Measurements from ENCODE around the gene PAK4. TPM values are rescaled to one million over a fixed set of nuclear protein-coding genes. Genes with fewer than 3 reads are reported as not detected.

Gene PAK4
- total and polyA plus RNA-seq, 2 of the 8 experiments (the other 6 are each of a cell fraction or from before 2014, with no cell fraction given) = 50.7 to 64.4 TPM

DNA sequence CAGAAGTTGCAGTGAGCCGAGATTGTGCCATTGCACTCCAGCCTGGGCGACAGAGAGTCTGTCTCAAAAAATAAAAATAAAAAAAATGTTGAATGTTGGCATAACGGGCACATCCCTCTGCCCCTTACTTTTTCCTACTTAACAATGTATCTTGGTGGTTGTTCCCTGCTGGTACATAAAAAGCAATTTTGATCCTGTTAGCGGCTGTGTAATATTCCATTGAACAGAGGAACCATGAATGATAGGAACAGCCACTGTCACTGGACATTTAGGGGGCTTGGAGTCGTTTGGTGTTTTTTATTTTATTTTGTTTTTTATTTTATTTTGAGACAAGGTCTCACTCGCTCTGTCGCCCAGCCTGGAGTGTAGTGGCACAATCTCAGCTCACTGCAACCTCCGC, 60.8 kb downstream of the PAK4 start (continued):
- TF ChIP-seq, protein P1, sequence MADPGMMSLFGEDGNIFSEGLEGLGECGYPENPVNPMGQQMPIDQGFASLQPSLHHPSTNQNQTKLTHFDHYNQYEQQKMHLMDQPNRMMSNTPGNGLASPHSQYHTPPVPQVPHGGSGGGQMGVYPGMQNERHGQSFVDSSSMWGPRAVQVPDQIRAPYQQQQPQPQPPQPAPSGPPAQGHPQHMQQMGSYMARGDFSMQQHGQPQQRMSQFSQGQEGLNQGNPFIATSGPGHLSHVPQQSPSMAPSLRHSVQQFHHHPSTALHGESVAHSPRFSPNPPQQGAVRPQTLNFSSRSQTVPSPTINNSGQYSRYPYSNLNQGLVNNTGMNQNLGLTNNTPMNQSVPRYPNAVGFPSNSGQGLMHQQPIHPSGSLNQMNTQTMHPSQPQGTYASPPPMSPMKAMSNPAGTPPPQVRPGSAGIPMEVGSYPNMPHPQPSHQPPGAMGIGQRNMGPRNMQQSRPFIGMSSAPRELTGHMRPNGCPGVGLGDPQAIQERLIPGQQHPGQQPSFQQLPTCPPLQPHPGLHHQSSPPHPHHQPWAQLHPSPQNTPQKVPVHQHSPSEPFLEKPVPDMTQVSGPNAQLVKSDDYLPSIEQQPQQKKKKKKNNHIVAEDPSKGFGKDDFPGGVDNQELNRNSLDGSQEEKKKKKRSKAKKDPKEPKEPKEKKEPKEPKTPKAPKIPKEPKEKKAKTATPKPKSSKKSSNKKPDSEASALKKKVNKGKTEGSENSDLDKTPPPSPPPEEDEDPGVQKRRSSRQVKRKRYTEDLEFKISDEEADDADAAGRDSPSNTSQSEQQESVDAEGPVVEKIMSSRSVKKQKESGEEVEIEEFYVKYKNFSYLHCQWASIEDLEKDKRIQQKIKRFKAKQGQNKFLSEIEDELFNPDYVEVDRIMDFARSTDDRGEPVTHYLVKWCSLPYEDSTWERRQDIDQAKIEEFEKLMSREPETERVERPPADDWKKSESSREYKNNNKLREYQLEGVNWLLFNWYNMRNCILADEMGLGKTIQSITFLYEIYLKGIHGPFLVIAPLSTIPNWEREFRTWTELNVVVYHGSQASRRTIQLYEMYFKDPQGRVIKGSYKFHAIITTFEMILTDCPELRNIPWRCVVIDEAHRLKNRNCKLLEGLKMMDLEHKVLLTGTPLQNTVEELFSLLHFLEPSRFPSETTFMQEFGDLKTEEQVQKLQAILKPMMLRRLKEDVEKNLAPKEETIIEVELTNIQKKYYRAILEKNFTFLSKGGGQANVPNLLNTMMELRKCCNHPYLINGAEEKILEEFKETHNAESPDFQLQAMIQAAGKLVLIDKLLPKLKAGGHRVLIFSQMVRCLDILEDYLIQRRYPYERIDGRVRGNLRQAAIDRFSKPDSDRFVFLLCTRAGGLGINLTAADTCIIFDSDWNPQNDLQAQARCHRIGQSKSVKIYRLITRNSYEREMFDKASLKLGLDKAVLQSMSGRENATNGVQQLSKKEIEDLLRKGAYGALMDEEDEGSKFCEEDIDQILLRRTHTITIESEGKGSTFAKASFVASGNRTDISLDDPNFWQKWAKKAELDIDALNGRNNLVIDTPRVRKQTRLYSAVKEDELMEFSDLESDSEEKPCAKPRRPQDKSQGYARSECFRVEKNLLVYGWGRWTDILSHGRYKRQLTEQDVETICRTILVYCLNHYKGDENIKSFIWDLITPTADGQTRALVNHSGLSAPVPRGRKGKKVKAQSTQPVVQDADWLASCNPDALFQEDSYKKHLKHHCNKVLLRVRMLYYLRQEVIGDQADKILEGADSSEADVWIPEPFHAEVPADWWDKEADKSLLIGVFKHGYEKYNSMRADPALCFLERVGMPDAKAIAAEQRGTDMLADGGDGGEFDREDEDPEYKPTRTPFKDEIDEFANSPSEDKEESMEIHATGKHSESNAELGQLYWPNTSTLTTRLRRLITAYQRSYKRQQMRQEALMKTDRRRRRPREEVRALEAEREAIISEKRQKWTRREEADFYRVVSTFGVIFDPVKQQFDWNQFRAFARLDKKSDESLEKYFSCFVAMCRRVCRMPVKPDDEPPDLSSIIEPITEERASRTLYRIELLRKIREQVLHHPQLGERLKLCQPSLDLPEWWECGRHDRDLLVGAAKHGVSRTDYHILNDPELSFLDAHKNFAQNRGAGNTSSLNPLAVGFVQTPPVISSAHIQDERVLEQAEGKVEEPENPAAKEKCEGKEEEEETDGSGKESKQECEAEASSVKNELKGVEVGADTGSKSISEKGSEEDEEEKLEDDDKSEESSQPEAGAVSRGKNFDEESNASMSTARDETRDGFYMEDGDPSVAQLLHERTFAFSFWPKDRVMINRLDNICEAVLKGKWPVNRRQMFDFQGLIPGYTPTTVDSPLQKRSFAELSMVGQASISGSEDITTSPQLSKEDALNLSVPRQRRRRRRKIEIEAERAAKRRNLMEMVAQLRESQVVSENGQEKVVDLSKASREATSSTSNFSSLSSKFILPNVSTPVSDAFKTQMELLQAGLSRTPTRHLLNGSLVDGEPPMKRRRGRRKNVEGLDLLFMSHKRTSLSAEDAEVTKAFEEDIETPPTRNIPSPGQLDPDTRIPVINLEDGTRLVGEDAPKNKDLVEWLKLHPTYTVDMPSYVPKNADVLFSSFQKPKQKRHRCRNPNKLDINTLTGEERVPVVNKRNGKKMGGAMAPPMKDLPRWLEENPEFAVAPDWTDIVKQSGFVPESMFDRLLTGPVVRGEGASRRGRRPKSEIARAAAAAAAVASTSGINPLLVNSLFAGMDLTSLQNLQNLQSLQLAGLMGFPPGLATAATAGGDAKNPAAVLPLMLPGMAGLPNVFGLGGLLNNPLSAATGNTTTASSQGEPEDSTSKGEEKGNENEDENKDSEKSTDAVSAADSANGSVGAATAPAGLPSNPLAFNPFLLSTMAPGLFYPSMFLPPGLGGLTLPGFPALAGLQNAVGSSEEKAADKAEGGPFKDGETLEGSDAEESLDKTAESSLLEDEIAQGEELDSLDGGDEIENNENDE (IDR thresholded peaks at IDR 0.05; ENCODE audit: insufficient replicate concordance, low read length) = no peak
- TF ChIP-seq PHF8 (conservative IDR thresholded peaks at IDR 0.05; ENCODE audit: low read depth, low read length) = no peak
